ENCODE data around the gene ELMO1.
A peak's percentile ranks its signal among the peaks of the same experiment; 100 is the strongest.

The ELMO1 gene

GRCh38 chr7:36852931-36853330 lies 595.7 kb downstream of the ELMO1 start:
- DNase-seq: no peak

GRCh38 chr7:36852017-36852416 lies 596.6 kb downstream of the ELMO1 start:
- DNase-seq: no peak

GRCh38 chr7:36851382-36851781 lies 597.3 kb downstream of the ELMO1 start:
- DNase-seq: no peak

GRCh38 chr7:36847946-36848345 lies 600.7 kb downstream of the ELMO1 start:
- no peak for DNase-seq

- DNase-seq: no peak
These were observed 604.3 kb downstream of the ELMO1 start for GRCh38 chr7:36844374-36844773.

GRCh38 chr7:36840904-36841303 lies 607.8 kb downstream of the ELMO1 start:
- DNase-seq: no peak

- no peak for DNase-seq
These were observed 609.9 kb downstream of the ELMO1 start for GRCh38 chr7:36838616-36839225.

GRCh38 chr7:36831049-36831448 lies 617.6 kb downstream of the ELMO1 start:
- no peak for DNase-seq

- no peak for DNase-seq
These were observed 620.6 kb downstream of the ELMO1 start for GRCh38 chr7:36827726-36828703.

- no peak for DNase-seq
These were observed 623.2 kb downstream of the ELMO1 start for GRCh38 chr7:36825501-36825900.

GRCh38 chr7:36823353-36823752 lies 625.3 kb downstream of the ELMO1 start:
- DNase-seq: no peak

- no peak for DNase-seq
These were observed 627.0 kb downstream of the ELMO1 start for GRCh38 chr7:36821617-36822016.

- no peak for DNase-seq
These were observed 628.0 kb downstream of the ELMO1 start for GRCh38 chr7:36820527-36821170.

- DNase-seq: no peak
These were observed 629.0 kb downstream of the ELMO1 start for GRCh38 chr7:36819639-36820038.

- no peak for DNase-seq
These were observed 634.4 kb downstream of the ELMO1 start for GRCh38 chr7:36814311-36814710.

GRCh38 chr7:36811807-36812206 lies 636.9 kb downstream of the ELMO1 start:
- no peak for DNase-seq

- DNase-seq: peak; percentile 38
These were observed 638.2 kb downstream of the ELMO1 start for GRCh38 chr7:36810489-36810888.

- no peak for DNase-seq
These were observed 638.6 kb downstream of the ELMO1 start for GRCh38 chr7:36810032-36810431.

GRCh38 chr7:36809510-36809909 lies 639.2 kb downstream of the ELMO1 start:
- DNase-seq: no peak

GRCh38 chr7:36809086-36809485 lies 639.6 kb downstream of the ELMO1 start:
- DNase-seq: no peak

GRCh38 chr7:36806891-36807290 lies 641.8 kb downstream of the ELMO1 start:
- no peak for DNase-seq
